Type B pancreatic cell (in vitro differentiated cells): Measurements from ENCODE around the gene SEC63. TPM values are rescaled to one million over a fixed set of nuclear protein-coding genes. Genes with fewer than 3 reads are reported as not detected.
"Not testable (repeated sequence)": the region's sequence is repeated elsewhere in the genome, so short reads cannot be mapped to it uniquely, and the experiment has no call there.

ENCODE experiments used
- DNase-seq: peaks from one replicate; pipeline ENCODE4 v3.0.0; 2021; ENCODE audit warnings: mixed read lengths; ENCODE audit not compliant: unreplicated experiment; ENCODE audit errors: extremely low spot score
- H3K27ac Mint-ChIP-seq: 2 replicates; pipeline ENCODE4 v1.8.0; 2021; ENCODE audit warnings: mild to moderate bottlenecking, mixed read lengths
- H3K27me3 Mint-ChIP-seq: 2 replicates; pipeline ENCODE4 v1.8.0; 2021; ENCODE audit warnings: mixed read lengths
- H3K36me3 Mint-ChIP-seq: 2 replicates; pipeline ENCODE4 v1.8.0; 2021; ENCODE audit warnings: mixed read lengths
- H3K4me1 Mint-ChIP-seq: one replicate; pipeline ENCODE4 v1.8.0; 2021; ENCODE audit warnings: mixed read lengths; ENCODE audit not compliant: unreplicated experiment
- H3K4me3 Mint-ChIP-seq: 2 replicates; pipeline ENCODE4 v1.8.0; 2021; ENCODE audit warnings: mild to moderate bottlenecking, mixed read lengths
- H3K9me3 Mint-ChIP-seq: 2 replicates; pipeline ENCODE4 v1.8.0; 2021; ENCODE audit warnings: mixed read lengths
- CTCF ChIP-seq: fragments of 200-600 bp; sonication (generic); conservative IDR thresholded peaks from 2 replicates; pipeline ENCODE4 v1.5.0; 2021; ENCODE audit warnings: antibody characterized with exemption, mild to moderate bottlenecking
- total RNA-seq: library from RNA; stranded (reverse); gene quantifications from 2 replicates; pipeline ENCODE4 v1.2.1, GENCODE V29; 2021; ENCODE audit warnings: low replicate concordance

Gene SEC63
- total RNA-seq, 1 donor from 2014 or later = 106 TPM

GRCh38 chr6:107968081-107968480 lies 10.1 kb upstream of the SEC63 start:
- no peaks in the 10 kb centered on the region for H3K36me3 Mint-ChIP-seq
- H3K27me3 Mint-ChIP-seq = no peaks in the 10 kb centered on the region
- no peak overlapping the region for H3K4me3 Mint-ChIP-seq
- H3K4me1 Mint-ChIP-seq = peaks cover 9% of the 10 kb centered on the region
- no peak for DNase-seq
- TF ChIP-seq CTCF = no peak
- no peak overlapping the region for H3K27ac Mint-ChIP-seq
- no peaks in the 10 kb centered on the region for H3K9me3 Mint-ChIP-seq

- H3K4me3 Mint-ChIP-seq = no peak overlapping the region
- no peaks in the 10 kb centered on the region for H3K36me3 Mint-ChIP-seq
- H3K27ac Mint-ChIP-seq = no peak overlapping the region
- no peaks in the 10 kb centered on the region for H3K9me3 Mint-ChIP-seq
- DNase-seq = no peak
- peaks cover 4% of the 10 kb centered on the region for H3K4me1 Mint-ChIP-seq
- TF ChIP-seq CTCF = no peak
- no peaks in the 10 kb centered on the region for H3K27me3 Mint-ChIP-seq
Measured at GRCh38 chr6:107965746-107966145, 7.7 kb upstream of the SEC63 start.

GRCh38 chr6:107962723-107963122 lies 4.7 kb upstream of the SEC63 start:
- Mint-ChIP-seq H3K4me1 (peaks cover 2% of the 10 kb centered on the region), H3K4me3 (no peak overlapping the region), H3K27ac (no peak overlapping the region), H3K36me3 (no peaks in the 10 kb centered on the region), H3K9me3 (no peaks in the 10 kb centered on the region), H3K27me3 (no peaks in the 10 kb centered on the region)
- no peak for DNase-seq
- TF ChIP-seq CTCF = no peak

- TF ChIP-seq CTCF = no peak
- DNase-seq = no peak
- no peaks in the 10 kb centered on the region for H3K9me3 Mint-ChIP-seq
- no peaks in the 10 kb centered on the region for H3K27me3 Mint-ChIP-seq
- H3K36me3 Mint-ChIP-seq = peaks cover 12% of the 10 kb centered on the region
- H3K4me1 Mint-ChIP-seq = peaks cover 11% of the 10 kb centered on the region
- H3K4me3 Mint-ChIP-seq = peak overlapping the region; percentile 13
- peak overlapping the region; percentile 3 for H3K27ac Mint-ChIP-seq
Measured at GRCh38 chr6:107959392-107959791, 1.4 kb upstream of the SEC63 start.

- Mint-ChIP-seq H3K27ac (peak overlapping the region; percentile 94), H3K36me3 (peaks cover 12% of the 10 kb centered on the region), H3K4me3 (peak overlapping the region; percentile 96), H3K4me1 (peaks cover 11% of the 10 kb centered on the region)
- not testable (repeated sequence) for H3K27me3 Mint-ChIP-seq, DNase-seq, H3K9me3 Mint-ChIP-seq
Measured at GRCh38 chr6:107958689-107959362, 818 bp upstream of the SEC63 start.

- Mint-ChIP-seq H3K27ac (peak overlapping the region; percentile 94), H3K4me1 (peaks cover 11% of the 10 kb centered on the region), H3K27me3 (no peaks in the 10 kb centered on the region), H3K4me3 (peak overlapping the region; percentile 96), H3K36me3 (peaks cover 12% of the 10 kb centered on the region), H3K9me3 (no peaks in the 10 kb centered on the region)
- peak; percentile 74 for DNase-seq
- TF ChIP-seq CTCF = peak; percentile 27
Measured at GRCh38 chr6:107957308-107957908, 600 bp downstream of the SEC63 start.
